Tibial nerve (tissue), 4 donors: ENCODE data around the gene DAP.

ENCODE experiments used
- CTCF ChIP-seq, 5 experiments: fragments of 200-600 bp in 3 of 5; fragments of 450-650 bp in 2 of 5; sonication (generic) in 3 of 5; IDR thresholded peaks; one replicate each; pipeline ENCODE4 v1.5.1; 2016 to 2019; ENCODE audit warnings: antibody characterized with exemption in 5 of 5, mild to moderate bottlenecking in 3 of 5, moderate library complexity in 2 of 5
- EP300 ChIP-seq, 2 donors: sonication (generic); formaldehyde crosslinking; IDR thresholded peaks; one replicate each; pipeline ENCODE4 v1.6.1; 2017; ENCODE audit warnings: antibody characterized with exemption in 2 of 2, mild to moderate bottlenecking in 1 of 2
- POLR2A ChIP-seq, 2 donors: fragments of 450-650 bp; IDR thresholded peaks; one replicate each; pipeline ENCODE4 v1.6.1; 2017; ENCODE audit warnings: antibody characterized with exemption in 2 of 2, mild to moderate bottlenecking in 2 of 2, moderate library complexity in 2 of 2

GRCh38 chr5:10635257-10635866 lies 125.7 kb downstream of the DAP start:
- TF ChIP-seq POLR2A (IDR thresholded peaks at IDR 0.05) = no peak
- TF ChIP-seq CTCF (IDR thresholded peaks at IDR 0.05) = no peak
- TF ChIP-seq EP300 (IDR thresholded peaks at IDR 0.05) = no peak
